A549 (cell line): Measurements from ENCODE around the gene PPP6R1. TPM values are rescaled to one million over a fixed set of nuclear protein-coding genes. Genes with fewer than 3 reads are reported as not detected.

Experiments used
- ATAC-seq, 2 experiments: fragments of 200-7000 bp in 1 of 2; fragments of >200 bp in 1 of 2; cut with Nextera tagmentation in 1 of 2; cut with Tn5 transposase in 1 of 2; 3 replicates each; pipeline versions ENCODE4 v1.8.0 to v1.9.1; 2018 to 2020; ENCODE audit warnings: mild to moderate bottlenecking in 1 of 2, moderate library complexity in 1 of 2
- CTCF ChIA-PET: fragments of 300-600 bp; sonication (Branson Sonifier 250); formaldehyde crosslinking; extraction: SDS; loops from one replicate; lab custom pipeline; 2021; ENCODE audit warnings: antibody characterized with exemption, inconsistent platforms; lab: Yijun Ruan, JAX
- POLR2A ChIA-PET: fragments of 350-600 bp; formaldehyde crosslinking; extraction: SDS; loops from one replicate; lab custom pipeline; 2021; ENCODE audit warnings: antibody characterized with exemption, inconsistent platforms; lab: Yijun Ruan, JAX
- DNase-seq, 2 experiments: peaks; one replicate each; pipeline versions ENCODE4 v3.0.0 to v3.0.0-alpha.2; 2011 to 2016; ENCODE audit warnings: low read depth in 1 of 2, low spot score in 1 of 2
- FAIRE-seq: peaks from 2 replicates; lab custom pipeline; 2011; peaks lifted over from hg19 to GRCh38; lab: Jason Lieb, UNC
- H3K27ac ChIP-seq, 2 experiments: fragments of >200 bp; sonication (Bioruptor Twin); formaldehyde crosslinking; 3 replicates each; pipeline ENCODE4 v1.5.1; 2016 to 2017
- H3K4me1 ChIP-seq: fragments of >200 bp; sonication (Bioruptor Twin); formaldehyde crosslinking; 3 replicates; pipeline ENCODE4 v1.6.1; 2016
- H3K4me2 ChIP-seq: fragments of >200 bp; sonication (Bioruptor Twin); formaldehyde crosslinking; 3 replicates; pipeline ENCODE4 v1.6.1; 2016
- H3K4me3 ChIP-seq: fragments of >200 bp; sonication (Bioruptor Twin); formaldehyde crosslinking; 3 replicates; pipeline ENCODE4 v1.5.1; 2016
- H3K9me3 ChIP-seq: fragments of >200 bp; sonication (Bioruptor Twin); formaldehyde crosslinking; 3 replicates; pipeline ENCODE4 v1.6.1; 2016
- ATOH8 ChIP-seq: fragments of 250-450 bp; sonication (Bioruptor Pico); IDR thresholded peaks from 2 replicates; pipeline ENCODE4 v1.5.0; 2020; ENCODE audit warnings: low read depth, mild to moderate bottlenecking, moderate library complexity
- CBX8 ChIP-seq: fragments of 200-600 bp; sonication (generic); IDR thresholded peaks from 2 replicates; pipeline ENCODE4 v1.6.1; 2016
- CEBPB ChIP-seq, 2 experiments: fragments of >200 bp in 1 of 2; sonication (Bioruptor Twin) in 1 of 2; formaldehyde crosslinking in 1 of 2; IDR thresholded peaks; 2 replicates each; pipeline ENCODE4 v1.6.1; 2012 to 2016
- CHD2 ChIP-seq: fragments of 150-350 bp; IDR thresholded peaks from 2 replicates; pipeline ENCODE4 v1.6.1; 2014; ENCODE audit warnings: low read length; ENCODE audit not compliant: partially characterized antibody
- CTCF ChIP-seq: fragments of >200 bp; sonication (Bioruptor Twin); formaldehyde crosslinking; IDR thresholded peaks from 3 replicates; pipeline ENCODE4 v1.5.1; 2016
- FOXS1 ChIP-seq: fragments of 250-450 bp; sonication (Bioruptor Pico); IDR thresholded peaks from 2 replicates; pipeline ENCODE4 v1.5.0; 2020; ENCODE audit warnings: mild to moderate bottlenecking, moderate library complexity
- HDAC2 ChIP-seq: fragments of 200-600 bp; sonication (generic); IDR thresholded peaks from 2 replicates; pipeline ENCODE4 v1.6.1; 2016
- HES2 ChIP-seq: fragments of >200 bp; sonication (Bioruptor Twin); formaldehyde crosslinking; IDR thresholded peaks from 2 replicates; pipeline ENCODE4 v1.6.1; 2016
- HEYL ChIP-seq: fragments of 250-450 bp; sonication (Bioruptor Pico); IDR thresholded peaks from 2 replicates; pipeline ENCODE4 v1.8.0; 2021; ENCODE audit warnings: mild to moderate bottlenecking, moderate library complexity
- MYC ChIP-seq: IDR thresholded peaks from 2 replicates; pipeline ENCODE4 v1.6.1; 2012; ENCODE audit warnings: mild to moderate bottlenecking, inconsistent platforms, low read length, improper control_type of control experiment, borderline replicate concordance
- NR3C1 ChIP-seq: fragments of >200 bp; sonication (Bioruptor Twin); formaldehyde crosslinking; IDR thresholded peaks from 3 replicates; pipeline ENCODE4 v1.6.1; 2017
- PHF8 ChIP-seq: fragments of 200-600 bp; sonication (generic); IDR thresholded peaks from 2 replicates; pipeline ENCODE4 v1.6.1; 2016; ENCODE audit warnings: low read depth, mild to moderate bottlenecking, antibody characterized with exemption, moderate library complexity, borderline replicate concordance
- POLR2AphosphoS2 ChIP-seq: conservative IDR thresholded peaks from 2 replicates; pipeline ENCODE4 v1.6.1; 2012; ENCODE audit warnings: low read length, improper control_type of control experiment, inconsistent platforms
- RAD21 ChIP-seq, 2 experiments: fragments of >200 bp in 1 of 2; sonication (Bioruptor Twin) in 1 of 2; formaldehyde crosslinking in 1 of 2; IDR thresholded peaks in 1 of 2; conservative IDR thresholded peaks in 1 of 2; 2 replicates in 1 of 2; 3 replicates in 1 of 2; pipeline ENCODE4 v1.6.1; 2012 to 2018; ENCODE audit warnings: inconsistent platforms in 1 of 2
- RARB ChIP-seq: fragments of 250-450 bp; sonication (Bioruptor Pico); IDR thresholded peaks from 2 replicates; pipeline ENCODE4 v1.8.0; 2021; ENCODE audit warnings: mild to moderate bottlenecking, moderate library complexity
- RCOR1 ChIP-seq: fragments of 150-350 bp; IDR thresholded peaks from 2 replicates; pipeline ENCODE4 v1.6.1; 2014; ENCODE audit warnings: antibody characterized with exemption, low read length, low read depth
- REST ChIP-seq: fragments of 200-600 bp; sonication (generic); IDR thresholded peaks from 2 replicates; pipeline ENCODE4 v1.6.1; 2016; ENCODE audit warnings: antibody characterized with exemption, mild to moderate bottlenecking, moderate library complexity
- RFX5 ChIP-seq: fragments of 450-650 bp; IDR thresholded peaks from 2 replicates; pipeline ENCODE4 v1.7.1; 2014; ENCODE audit warnings: antibody characterized with exemption, mild to moderate bottlenecking, moderate library complexity
- SMC3 ChIP-seq: fragments of >200 bp; sonication (Bioruptor Twin); formaldehyde crosslinking; IDR thresholded peaks from 3 replicates; pipeline ENCODE4 v1.6.1; 2018; ENCODE audit warnings: inconsistent platforms
- USF2 ChIP-seq: fragments of 450-650 bp; IDR thresholded peaks from 2 replicates; pipeline ENCODE4 v1.6.1; 2014; ENCODE audit warnings: antibody characterized with exemption
- ZC3H11A ChIP-seq: fragments of 450-650 bp; IDR thresholded peaks from 2 replicates; pipeline ENCODE4 v1.6.1; 2014; ENCODE audit warnings: antibody characterized with exemption, mild to moderate bottlenecking
- ZNF302 ChIP-seq: fragments of 250-450 bp; sonication (Bioruptor Pico); IDR thresholded peaks from 2 replicates; pipeline ENCODE4 v1.9.0; 2021; ENCODE audit warnings: inconsistent platforms, mild to moderate bottlenecking, moderate library complexity
- WGBS: methylation state at CpG from one replicate; pipeline ENCODE4 v1.1.6; 2017; ENCODE audit errors: missing lambda C conversion rate; 5-methylcytosine and 5-hydroxymethylcytosine counted together
- polyA plus RNA-seq, 4 experiments: library from polyadenylated mRNA; depleted of rRNA in 3 of 4; stranded (reverse); fragments of >200 nt; fragmentation: RNase III in 1 of 4; extraction: RNeasy Plus Mini Kit Qiagen cat#74134 plus additional on column Dnase treatment in 1 of 4; gene quantifications; 2 replicates in 3 of 4; 3 replicates in 1 of 4; pipeline ENCODE4 v1.2.3, GENCODE V29; 2011 to 2017

The PPP6R1 gene
- polyA plus RNA-seq, 2 of the 4 experiments (the other 2 are of a cell fraction): 42.9 to 78.0 TPM

GRCh38 chr19:55269299-55269698 is 10.5 kb upstream of the PPP6R1 start (continued):
- no peak for TF ChIP-seq HES2
- no peak for TF ChIP-seq USF2
- no peak for TF ChIP-seq RARB (CRISPR knock-in tag)

GRCh38 chr19:55266840-55267239 is 8.0 kb upstream of the PPP6R1 start:
- Histone ChIP-seq H3K9me3 (peaks cover 9% of the 10 kb centered on the region; the same call in 2 of the 3 replicates), H3K4me3 (no peak overlapping the region), H3K4me1 (no peaks in the 10 kb centered on the region), H3K4me2 (no peak overlapping the region), H3K27ac (no peak overlapping the region)
- CTCF ChIA-PET: interaction anchor here (1.0 kb wide), 1 partner anchor 106 kb away, joined by 3 read pairs; no protein-coding TSS in a partner anchor
- WGBS: 93% methylated on average over 4 of the region's 4 CpGs
- FAIRE-seq: no peak
- POLR2A ChIA-PET: no interaction called here
- no peak for TF ChIP-seq RAD21 (conservative IDR thresholded peaks at IDR 0.05 in 1 of 2, IDR thresholded peaks at IDR 0.05 in 1 of 2)
- no peak for TF ChIP-seq FOXS1 (CRISPR knock-in tag)
- no peak for TF ChIP-seq PHF8
- TF ChIP-seq HDAC2: no peak
- no peak for TF ChIP-seq ZNF302 (CRISPR knock-in tag)
- no peak for TF ChIP-seq RCOR1
- TF ChIP-seq RFX5: no peak
- no peak for TF ChIP-seq HEYL (CRISPR knock-in tag)
- TF ChIP-seq CBX8: no peak
- TF ChIP-seq POLR2AphosphoS2: no peak
- TF ChIP-seq ATOH8: no peak
- no peak for TF ChIP-seq REST
- no peak for TF ChIP-seq CEBPB (IDR thresholded peaks at IDR 0.05)
- TF ChIP-seq NR3C1: no peak
- no peak for TF ChIP-seq ZC3H11A
- TF ChIP-seq MYC: no peak
- ATAC-seq: no peak
- DNase-seq: no peak

GRCh38 chr19:55266404-55266803 is 7.6 kb upstream of the PPP6R1 start:
- ATAC-seq (no peak), FAIRE-seq (no peak), DNase-seq (no peak)
- POLR2A ChIA-PET: no interaction called here
- 97% methylated on average over 3 of the region's 3 CpGs for WGBS
- Histone ChIP-seq H3K9me3 (peaks cover 9% of the 10 kb centered on the region; the same call in 2 of the 3 replicates), H3K4me1 (no peaks in the 10 kb centered on the region), H3K27ac (no peak overlapping the region), H3K4me2 (no peak overlapping the region)
- CTCF ChIA-PET: interaction anchor here (0.8 to 1.2 kb wide), 5 partner anchors 15 to 237 kb away, joined by 3 read pairs; no protein-coding TSS in a partner anchor
- TF ChIP-seq CTCF: no peak
- TF ChIP-seq CHD2: no peak
- no peak for TF ChIP-seq SMC3
- TF ChIP-seq HEYL (CRISPR knock-in tag): no peak
- TF ChIP-seq RCOR1: no peak
- TF ChIP-seq CEBPB (IDR thresholded peaks at IDR 0.05): no peak
- TF ChIP-seq, all 56 proteins: peak for 0
- no peak overlapping the region for H3K4me3 ChIP-seq
